ENCODE results near the gene CCSAP. TPM values are rescaled to one million over a fixed set of nuclear protein-coding genes. Genes with fewer than 3 reads are reported as not detected.

The CCSAP gene
- polyA plus RNA-seq, 1 of the 3 experiments (the other 2 are of a cell fraction), result 1.8 TPM

DNA sequence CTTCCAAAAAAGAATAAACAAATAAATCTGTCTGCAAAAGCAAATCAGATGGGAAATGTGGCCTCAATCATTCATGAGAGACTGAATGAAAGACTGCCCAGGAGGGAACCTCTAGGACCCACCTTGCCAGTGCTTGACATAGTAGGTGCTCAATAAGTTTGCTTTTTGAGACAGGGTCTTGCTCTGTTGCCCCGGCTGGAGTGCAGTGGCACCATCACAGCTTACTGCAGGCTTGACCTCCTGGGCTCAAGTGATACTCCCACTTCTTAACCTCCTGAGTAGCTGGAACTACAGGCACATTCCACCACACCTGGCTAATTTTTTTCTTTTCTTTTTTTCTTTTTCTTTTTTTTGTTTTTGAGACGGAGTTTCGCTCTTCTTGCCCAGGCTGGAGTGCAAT is 40.3 kb upstream of the CCSAP start (continued):
- TF ChIP-seq TEAD4 (IDR thresholded peaks at IDR 0.05; ENCODE audit: borderline replicate concordance, insufficient read depth) (no peak), CTCF (IDR thresholded peaks at IDR 0.05) (no peak), RAD21 (IDR thresholded peaks at IDR 0.05; ENCODE audit: low read length) (no peak)

DNA sequence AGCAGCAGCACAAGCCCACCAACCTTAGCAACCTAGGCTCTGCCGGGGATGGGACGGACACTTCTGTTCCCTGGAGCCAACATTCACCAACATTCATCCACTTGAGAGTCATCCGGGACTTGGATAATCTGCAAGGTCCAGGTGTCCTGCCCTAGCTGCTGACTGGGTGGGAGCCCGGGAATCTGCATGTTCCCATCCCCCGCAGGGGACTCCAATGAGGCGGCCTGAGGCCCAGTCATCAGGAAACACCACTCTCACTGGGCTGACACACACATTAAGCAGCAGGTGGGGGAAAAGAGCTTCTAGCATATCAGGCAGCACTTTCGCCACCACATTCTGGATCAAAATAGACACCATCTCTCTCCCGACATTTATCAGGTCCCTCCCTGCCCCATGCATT is 38.4 kb upstream of the CCSAP start:
- Histone ChIP-seq H3K9ac (no peak overlapping the region), H4K20me1 (ENCODE audit: insufficient read depth) (no peaks in the 10 kb centered on the region), H3K4me2 (no peak overlapping the region), H3K27me3 (ENCODE audit: insufficient read depth) (no peaks in the 10 kb centered on the region), H3K4me1 (ENCODE audit: control insufficient read depth in 1 of 2, insufficient read depth in 2 of 2, low read depth in 1 of 2, low read length in 1 of 2) (no peaks in the 10 kb centered on the region), H3K27ac (ENCODE audit: low read depth in 2 of 2, low read length in 1 of 2) (no peak overlapping the region), H2AFZ (ENCODE audit: low read depth) (no peak overlapping the region), H3F3A (replicated peaks; ENCODE audit: insufficient read depth) (no peaks in the 10 kb centered on the region), H3K9me2 (no peaks in the 10 kb centered on the region), H3K79me2 (ENCODE audit: insufficient read depth) (no peaks in the 10 kb centered on the region), H3K9me3 (no peaks in the 10 kb centered on the region), H3K4me3 (ENCODE audit: low read depth in 2 of 2, low read length in 1 of 2) (no peak overlapping the region), H3K36me3 (replicated peaks in 1 of 2; ENCODE audit: control insufficient read depth in 1 of 2, insufficient read depth in 2 of 2, low read length in 1 of 2) (no peaks in the 10 kb centered on the region)
- POLR2A ChIA-PET, result no interaction called here
- TF ChIP-seq RAD21 (IDR thresholded peaks at IDR 0.05; ENCODE audit: low read length), result 0 out of 2 replicates have a peak, but pooled peaks have one; percentile 7
- TF ChIP-seq GABPA (IDR thresholded peaks at IDR 0.05; ENCODE audit: low read depth), result no peak
- CTCF ChIA-PET, result no interaction called here
- no peak for DNase-seq
- WGBS (ENCODE audit: low lambda C conversion rate), result 81% methylated on average over 5 of the region's 8 CpGs

GRCh38 chr1:229380536-229381160 is 37.8 kb upstream of the CCSAP start:
- Histone ChIP-seq H3K27ac (ENCODE audit: low read depth in 2 of 2, low read length in 1 of 2) (no peak overlapping the region), H3K9me2 (no peaks in the 10 kb centered on the region), H3K4me3 (ENCODE audit: low read depth in 2 of 2, low read length in 1 of 2) (no peak overlapping the region), H3K79me2 (ENCODE audit: insufficient read depth) (no peaks in the 10 kb centered on the region), H3F3A (replicated peaks; ENCODE audit: insufficient read depth) (no peaks in the 10 kb centered on the region), H3K9me3 (no peaks in the 10 kb centered on the region), H4K20me1 (ENCODE audit: insufficient read depth) (no peaks in the 10 kb centered on the region), H3K4me1 (ENCODE audit: control insufficient read depth in 1 of 2, insufficient read depth in 2 of 2, low read depth in 1 of 2, low read length in 1 of 2) (no peaks in the 10 kb centered on the region), H3K9ac (no peak overlapping the region), H3K4me2 (no peak overlapping the region), H3K27me3 (ENCODE audit: insufficient read depth) (no peaks in the 10 kb centered on the region), H2AFZ (ENCODE audit: low read depth) (no peak overlapping the region), H3K36me3 (replicated peaks in 1 of 2; ENCODE audit: control insufficient read depth in 1 of 2, insufficient read depth in 2 of 2, low read length in 1 of 2) (no peaks in the 10 kb centered on the region)
- no peak for DNase-seq
- POLR2A ChIA-PET, result no interaction called here
- CTCF ChIA-PET, result no interaction called here
- 72% methylated on average over 13 of the region's 14 CpGs for WGBS (ENCODE audit: low lambda C conversion rate)
- TF ChIP-seq, protein P1, sequence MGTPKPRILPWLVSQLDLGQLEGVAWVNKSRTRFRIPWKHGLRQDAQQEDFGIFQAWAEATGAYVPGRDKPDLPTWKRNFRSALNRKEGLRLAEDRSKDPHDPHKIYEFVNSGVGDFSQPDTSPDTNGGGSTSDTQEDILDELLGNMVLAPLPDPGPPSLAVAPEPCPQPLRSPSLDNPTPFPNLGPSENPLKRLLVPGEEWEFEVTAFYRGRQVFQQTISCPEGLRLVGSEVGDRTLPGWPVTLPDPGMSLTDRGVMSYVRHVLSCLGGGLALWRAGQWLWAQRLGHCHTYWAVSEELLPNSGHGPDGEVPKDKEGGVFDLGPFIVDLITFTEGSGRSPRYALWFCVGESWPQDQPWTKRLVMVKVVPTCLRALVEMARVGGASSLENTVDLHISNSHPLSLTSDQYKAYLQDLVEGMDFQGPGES (IDR thresholded peaks at IDR 0.05; ENCODE audit: low read depth, low read length), result no peak
- no peak for TF ChIP-seq GABPA (IDR thresholded peaks at IDR 0.05; ENCODE audit: low read depth)
- no peak for TF ChIP-seq CTCF (IDR thresholded peaks at IDR 0.05)
- no peak for TF ChIP-seq RAD21 (IDR thresholded peaks at IDR 0.05; ENCODE audit: low read length)
- no peak for TF ChIP-seq FOXM1 (IDR thresholded peaks at IDR 0.05; ENCODE audit: low read depth)
- TF ChIP-seq SIN3A (IDR thresholded peaks at IDR 0.05; ENCODE audit: borderline replicate concordance, low read depth, low read length), result no peak
- TF ChIP-seq, protein P2, sequence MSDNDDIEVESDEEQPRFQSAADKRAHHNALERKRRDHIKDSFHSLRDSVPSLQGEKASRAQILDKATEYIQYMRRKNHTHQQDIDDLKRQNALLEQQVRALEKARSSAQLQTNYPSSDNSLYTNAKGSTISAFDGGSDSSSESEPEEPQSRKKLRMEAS (IDR thresholded peaks at IDR 0.05; ENCODE audit: low read depth), result no peak
- TF ChIP-seq GATA2 (CRISPR knock-in tag; IDR thresholded peaks at IDR 0.05), result no peak
- no peak for TF ChIP-seq NRF1 (IDR thresholded peaks at IDR 0.05; ENCODE audit: low read depth, low read length)
- no peak for TF ChIP-seq MXI1 (IDR thresholded peaks at IDR 0.05; ENCODE audit: low read depth, low read length)
